Endothelial cell of umbilical vein (primary cell): ENCODE data around the gene MIA2. TPM values are rescaled to one million over a fixed set of nuclear protein-coding genes. Genes with fewer than 3 reads are reported as not detected.

Experiments
- BruUV-seq: library from RNA; stranded (reverse); fragments of 400-500 nt; replicated peaks from 2 replicates; lab custom pipeline; 2021; lab: Mats Ljungman, UMichigan
- CTCF ChIA-PET: fragments of 300-600, 350-600 bp; sonication (Branson Sonifier 250); formaldehyde crosslinking; loops from one replicate; lab custom pipeline; 2021; ENCODE audit warnings: antibody characterized with exemption, inconsistent platforms; lab: Charles Lee
- POLR2A ChIA-PET: fragments of 300-600, 350-600 bp; sonication (Branson Sonifier 250); formaldehyde crosslinking; loops from one replicate; lab custom pipeline; 2021; ENCODE audit warnings: antibody characterized with exemption, inconsistent platforms; lab: Charles Lee
- DNase-seq: peaks from one replicate; pipeline ENCODE4 v3.0.0-alpha.2; 2011; ENCODE audit warnings: low read depth, low spot score
- FAIRE-seq: peaks from 2 replicates; lab custom pipeline; 2011; peaks lifted over from hg19 to GRCh38; lab: Jason Lieb, UNC
- H2AFZ ChIP-seq: 2 replicates; pipeline ENCODE4 v1.6.0; 2012; ENCODE audit warnings: low read depth, low read length, control low read depth, inconsistent platforms
- H3K27ac ChIP-seq: 2 replicates; pipeline ENCODE4 v1.5.1; 2011; ENCODE audit warnings: low read depth, mild to moderate bottlenecking, control low read depth, low read length, moderate library complexity; ENCODE audit not compliant: insufficient read depth
- H3K27me3 ChIP-seq, 2 experiments: 2 replicates each; pipeline versions ENCODE4 v1.6.0 to v1.6.1; 2011; ENCODE audit warnings: low read length in 2 of 2, mixed read lengths in 1 of 2; ENCODE audit not compliant: control insufficient read depth in 2 of 2, insufficient read depth in 2 of 2
- H3K36me3 ChIP-seq, 2 experiments: 2 replicates in 1 of 2; 3 replicates in 1 of 2; pipeline ENCODE4 v1.5.1; 2011; ENCODE audit warnings: low read length in 2 of 2, mild to moderate bottlenecking in 1 of 2, moderate library complexity in 1 of 2; ENCODE audit not compliant: control insufficient read depth in 2 of 2, insufficient read depth in 2 of 2; ENCODE audit errors: extremely low read depth in 1 of 2
- H3K4me1 ChIP-seq: 3 replicates; pipeline ENCODE4 v1.5.1; 2011; ENCODE audit warnings: mild to moderate bottlenecking, low read length; ENCODE audit not compliant: control insufficient read depth, insufficient read depth; ENCODE audit errors: extremely low read depth
- H3K4me2 ChIP-seq: 2 replicates; pipeline ENCODE4 v1.6.1; 2011; ENCODE audit warnings: low read length, control low read depth, mixed read lengths; ENCODE audit not compliant: insufficient read depth
- H3K4me3 ChIP-seq, 3 experiments: fragments of 200-600 bp in 1 of 3; sonication (generic), shearing (Covaris generic) in 1 of 3; replicated peaks in 1 of 3; 2 replicates each; pipeline ENCODE4 v1.5.1; 2011 to 2016; ENCODE audit warnings: control low read depth in 3 of 3, low read length in 3 of 3, mild to moderate bottlenecking in 2 of 3, inconsistent platforms in 1 of 3, low read depth in 1 of 3, moderate library complexity in 1 of 3; ENCODE audit not compliant: insufficient read depth in 1 of 3
- H3K79me2 ChIP-seq: 2 replicates; pipeline ENCODE4 v1.6.0; 2012; ENCODE audit warnings: low read length, inconsistent platforms; ENCODE audit not compliant: control insufficient read depth, insufficient read depth
- H3K9ac ChIP-seq: replicated peaks from 2 replicates; pipeline ENCODE3; 2011; ENCODE audit warnings: low read length, control low read depth; ENCODE audit not compliant: insufficient read depth; ENCODE audit errors: extremely low read depth
- H3K9me1 ChIP-seq: replicated peaks from 3 replicates; pipeline ENCODE4 v1.6.0; 2011; ENCODE audit warnings: mild to moderate bottlenecking, low read length; ENCODE audit not compliant: control insufficient read depth, insufficient read depth; ENCODE audit errors: extremely low read depth
- H3K9me3 ChIP-seq: replicated peaks from 2 replicates; pipeline ENCODE4 v1.5.1; 2012; ENCODE audit warnings: low read length, inconsistent platforms; ENCODE audit not compliant: control insufficient read depth, insufficient read depth
- H4K20me1 ChIP-seq: replicated peaks from 2 replicates; pipeline ENCODE3; 2011; ENCODE audit warnings: mild to moderate bottlenecking, low read length; ENCODE audit not compliant: control insufficient read depth, insufficient read depth; ENCODE audit errors: extremely low read depth
- CTCF ChIP-seq, 2 donors: IDR thresholded peaks; 1 replicate in 1 of 2; 2 replicates in 1 of 2; pipeline ENCODE4 v1.5.1; 2011; ENCODE audit warnings: low read length in 2 of 2, mild to moderate bottlenecking in 2 of 2, moderate library complexity in 2 of 2, control low read depth in 1 of 2, inconsistent platforms in 1 of 2, low read depth in 1 of 2; ENCODE audit not compliant: insufficient read depth in 1 of 2; ENCODE audit errors: extremely low read depth in 1 of 2
- EZH2 ChIP-seq: IDR thresholded peaks from 2 replicates; pipeline ENCODE4 v1.6.1; 2012; ENCODE audit warnings: borderline replicate concordance, low read depth, mild to moderate bottlenecking, moderate library complexity, low read length, inconsistent platforms; ENCODE audit not compliant: severe bottlenecking
- FOS ChIP-seq: IDR thresholded peaks from 2 replicates; pipeline ENCODE4 v1.6.1; 2011; ENCODE audit warnings: mild to moderate bottlenecking, low read length, moderate library complexity, borderline replicate concordance; ENCODE audit not compliant: insufficient read depth
- GATA2 ChIP-seq: IDR thresholded peaks from 2 replicates; pipeline ENCODE4 v1.7.0; 2011; ENCODE audit warnings: low read depth, mild to moderate bottlenecking, moderate library complexity, mixed read lengths, low read length; ENCODE audit not compliant: insufficient read length, insufficient read depth
- JUN ChIP-seq: IDR thresholded peaks from 2 replicates; pipeline ENCODE4 v1.6.1; 2011; ENCODE audit warnings: borderline replicate concordance, low read depth; ENCODE audit not compliant: insufficient read length, insufficient read depth
- MAX ChIP-seq: IDR thresholded peaks from 2 replicates; pipeline ENCODE4 v1.6.1; 2011; ENCODE audit not compliant: insufficient read depth, insufficient read length
- MYC ChIP-seq: IDR thresholded peaks from one replicate; pipeline ENCODE4 v1.6.1; 2011; ENCODE audit warnings: mild to moderate bottlenecking, low read depth, low read length
- POLR2A ChIP-seq: IDR thresholded peaks from 2 replicates; pipeline ENCODE4 v1.6.1; 2012; ENCODE audit warnings: low read depth, mild to moderate bottlenecking, control low read depth, low read length
- POLR2AphosphoS5 ChIP-seq: IDR thresholded peaks from 2 replicates; pipeline ENCODE4 v1.6.1; 2012; ENCODE audit warnings: low read depth, mild to moderate bottlenecking, control low read depth, low read length, moderate library complexity; ENCODE audit not compliant: insufficient read depth
- dilution Hi-C: fragments of 300-500 bp; cut with MboI; formaldehyde crosslinking; loops from one replicate; pipeline ENCODE4 v1.15.0; 2019; ENCODE audit warnings: low sequenced_read_pairs; ENCODE audit not compliant: extremely low pct_ligation_motif_present
- intact Hi-C: fragments of 100-400 bp; cut with micrococcal nuclease; formaldehyde crosslinking; loops from one replicate; pipeline ENCODE4 v1.10.0; 2022
- polyA plus RNA-seq, 4 experiments: library from polyadenylated mRNA; depleted of rRNA in 3 of 4; stranded (reverse) in 3 of 4; unstranded in 1 of 4; fragments of >200 nt; gene quantifications; 2 replicates each; pipeline versions ENCODE4 v1.2.1 to v1.2.3, GENCODE V29; 2011 to 2012; ENCODE audit warnings: missing spikeins in 1 of 4
- total RNA-seq: library from RNA; stranded (reverse); gene quantifications from 2 replicates; pipeline ENCODE4 v1.2.3, GENCODE V29; 2021

The MIA2 gene
- total and polyA plus RNA-seq, 2 donors (not counting 3 experiments of a cell fraction or from before 2014, with no cell fraction given): 9.4 to 14.9 TPM

GRCh38 chr14:39243831-39244230 lies 10.1 kb downstream of the MIA2 start:
- intact Hi-C loops: no loop called here
- no peak for DNase-seq
- POLR2A ChIA-PET: no interaction called here
- no peaks in the 10 kb centered on the region for H3K79me2 ChIP-seq
- H3K9me1 ChIP-seq: no peaks in the 10 kb centered on the region
- no peaks in the 10 kb centered on the region for H4K20me1 ChIP-seq
- CTCF ChIA-PET: no interaction called here
- H3K9me3 ChIP-seq: no peaks in the 10 kb centered on the region
- dilution Hi-C loops: no loop called here
- H3K27me3 ChIP-seq: no peaks in the 10 kb centered on the region
- H3K36me3 ChIP-seq: no peaks in the 10 kb centered on the region
- H3K9ac ChIP-seq: no peak overlapping the region
- no peak overlapping the region for H3K27ac ChIP-seq
- H3K4me2 ChIP-seq: no peak overlapping the region
- H3K4me1 ChIP-seq: no peaks in the 10 kb centered on the region
- no peak overlapping the region for H2AFZ ChIP-seq
- no peak overlapping the region for H3K4me3 ChIP-seq
- TF ChIP-seq POLR2A (no peak), GATA2 (no peak), JUN (no peak), MYC (no peak), MAX (no peak), CTCF (IDR thresholded peaks at IDR 0.05; ENCODE audit: extremely low read depth in 1 of 2, insufficient read depth in 1 of 2, low read depth in 1 of 2, low read length in 2 of 2) (no peak), EZH2 (no peak), POLR2AphosphoS5 (no peak), FOS (no peak)
- BruUV-seq: no TSS peak
- FAIRE-seq: no peak
